Endometrial microvascular endothelial cells (primary cell): ENCODE measurements around the gene CRYBG1. TPM values are rescaled to one million over a fixed set of nuclear protein-coding genes. Genes with fewer than 3 reads are reported as not detected.
"Not testable (repeated sequence)": the region's sequence is repeated elsewhere in the genome, so short reads cannot be mapped to it uniquely, and the experiment has no call there.

Source experiments
- in situ Hi-C: cut with HindIII; loops from 2 replicates; pipeline ENCODE4 v1.10.0; 2017; ENCODE audit warnings: low sequenced_read_pairs, low pct_unique_long_range_greater_than_20kb; ENCODE audit errors: inconsistent ontology term
- total RNA-seq: library from RNA; depleted of rRNA; stranded (reverse); fragments of >200 nt; gene quantifications from one replicate; pipeline ENCODE4 v1.2.3, GENCODE V29; 2015; ENCODE audit errors: inconsistent ontology term

CRYBG1 gene
- total RNA-seq, 1 donor from 2014 or later = 45.6 TPM

GRCh38 chr6:106535012-106535411 is 174.5 kb downstream of the CRYBG1 start:
- in situ Hi-C loops = no loop called here

GRCh38 chr6:106536357-106536756 is 175.8 kb downstream of the CRYBG1 start:
- in situ Hi-C loops = no loop called here

GRCh38 chr6:106536851-106537250 is 176.3 kb downstream of the CRYBG1 start:
- in situ Hi-C loops = no loop called here

GRCh38 chr6:106537662-106538061 is 177.1 kb downstream of the CRYBG1 start:
- in situ Hi-C loops = no loop called here

- in situ Hi-C loops = no loop called here
These were observed 177.6 kb downstream of the CRYBG1 start for GRCh38 chr6:106538145-106538544.

GRCh38 chr6:106539936-106540335 is 179.4 kb downstream of the CRYBG1 start:
- in situ Hi-C loops = no loop called here

- in situ Hi-C loops = no loop called here
These were observed 179.9 kb downstream of the CRYBG1 start for GRCh38 chr6:106540432-106540831.

GRCh38 chr6:106540907-106541306 is 180.4 kb downstream of the CRYBG1 start:
- in situ Hi-C loops = no loop called here

GRCh38 chr6:106546261-106546690 is 185.8 kb downstream of the CRYBG1 start:
- in situ Hi-C loops = no loop called here

- in situ Hi-C loops = no loop called here
These were observed 186.3 kb downstream of the CRYBG1 start for GRCh38 chr6:106546691-106547414.

GRCh38 chr6:106547601-106548453 is 187.3 kb downstream of the CRYBG1 start:
- in situ Hi-C loops = no loop called here

GRCh38 chr6:106548926-106549455 is 188.5 kb downstream of the CRYBG1 start:
- in situ Hi-C loops = not testable (repeated sequence)

GRCh38 chr6:106549521-106549920 is 189.0 kb downstream of the CRYBG1 start:
- in situ Hi-C loops = no loop called here

- in situ Hi-C loops = loop anchor here (10.0 kb wide), 1 partner anchor 106 kb away; no protein-coding TSS in a partner anchor
These were observed 190.6 kb downstream of the CRYBG1 start for GRCh38 chr6:106551155-106551554.

- in situ Hi-C loops = loop anchor here (10.0 kb wide), 1 partner anchor 109 kb away; no protein-coding TSS in a partner anchor
These were observed 192.9 kb downstream of the CRYBG1 start for GRCh38 chr6:106553440-106553839.

- in situ Hi-C loops = loop anchor here (10.0 kb wide), 1 partner anchor 111 kb away; no protein-coding TSS in a partner anchor
These were observed 195.2 kb downstream of the CRYBG1 start for GRCh38 chr6:106555767-106556166.

- in situ Hi-C loops = loop anchor here (10.0 kb wide), 1 partner anchor 112 kb away; no protein-coding TSS in a partner anchor
These were observed 195.9 kb downstream of the CRYBG1 start for GRCh38 chr6:106556368-106556960.

- in situ Hi-C loops = loop anchor here (10.0 kb wide), 1 partner anchor 113 kb away; no protein-coding TSS in a partner anchor
These were observed 197.3 kb downstream of the CRYBG1 start for GRCh38 chr6:106557837-106558236.

GRCh38 chr6:106558364-106558763 is 197.8 kb downstream of the CRYBG1 start:
- in situ Hi-C loops = loop anchor here (10.0 kb wide), 1 partner anchor 114 kb away; no protein-coding TSS in a partner anchor
